ENCODE measurements around the gene OLR1. TPM values are rescaled to one million over a fixed set of nuclear protein-coding genes. Genes with fewer than 3 reads are reported as not detected.

OLR1 gene
- total RNA-seq, 1 donor from 2014 or later: not detected

DNA sequence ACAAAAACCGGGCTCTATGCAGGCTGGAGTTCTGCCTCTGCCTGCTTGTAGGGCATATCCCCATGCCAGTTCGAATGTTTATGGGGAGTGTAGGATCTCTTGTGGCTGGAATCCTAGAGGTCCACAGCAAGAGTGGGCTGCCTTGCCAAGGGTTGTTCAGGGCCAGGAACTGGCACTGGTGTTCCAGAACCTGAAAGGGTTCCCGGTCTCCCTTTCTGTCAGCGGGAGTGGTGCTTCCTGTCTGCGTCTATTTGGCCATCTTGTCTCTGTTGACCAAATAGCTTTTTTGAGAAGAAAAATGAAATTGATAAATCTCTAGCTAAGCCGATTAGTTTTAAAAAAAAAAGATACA is 17.8 kb downstream of the OLR1 start:
- intact Hi-C loops (cut with micrococcal nuclease): no loop called here

DNA sequence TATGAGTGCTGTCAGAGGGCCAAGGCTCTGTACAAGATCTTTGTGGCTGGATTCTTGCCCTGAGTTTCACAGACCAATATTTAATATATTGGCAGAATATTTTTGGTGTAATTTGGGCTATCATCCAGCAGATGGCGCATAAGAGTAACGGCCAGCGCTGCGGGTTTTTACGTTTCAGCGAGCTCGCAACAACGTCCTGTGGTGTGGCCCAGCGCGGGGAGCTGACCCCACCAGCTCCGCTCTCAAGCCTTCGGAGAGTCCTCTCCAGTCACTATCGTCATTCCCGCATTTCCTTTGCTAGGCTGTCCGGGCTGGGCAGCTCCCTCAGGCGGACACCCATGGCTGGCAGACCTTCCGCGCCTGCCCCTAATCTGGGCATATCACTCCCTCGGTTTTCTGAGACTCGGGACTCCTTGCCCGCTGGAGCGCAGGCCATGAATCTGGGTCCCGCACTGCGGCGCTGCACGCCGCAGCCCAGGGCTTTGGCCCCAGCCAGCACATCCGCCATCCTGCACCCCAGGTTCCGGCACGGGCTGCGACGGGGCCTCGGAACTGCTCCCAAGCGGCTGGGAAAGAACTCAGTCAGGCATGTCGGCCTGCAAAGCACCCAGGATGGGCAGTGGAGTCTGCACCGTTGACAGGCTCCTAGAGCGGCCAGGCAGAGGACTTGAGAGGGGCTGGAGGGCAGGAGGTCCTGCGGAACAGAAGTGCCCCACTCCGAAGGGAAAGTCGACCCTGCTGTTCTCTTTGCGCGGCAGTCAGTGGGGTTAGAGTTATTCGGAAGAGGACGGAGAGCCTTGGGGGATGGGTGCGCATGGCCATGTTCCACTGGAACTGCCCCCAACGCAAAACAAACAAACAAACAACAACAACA is 18.4 kb downstream of the OLR1 start:
- intact Hi-C loops (cut with micrococcal nuclease): loop anchor here (1.0 kb wide), 6 partner anchors 37 to 1333 kb away; partner anchors contain the start of gene STYK1

DNA sequence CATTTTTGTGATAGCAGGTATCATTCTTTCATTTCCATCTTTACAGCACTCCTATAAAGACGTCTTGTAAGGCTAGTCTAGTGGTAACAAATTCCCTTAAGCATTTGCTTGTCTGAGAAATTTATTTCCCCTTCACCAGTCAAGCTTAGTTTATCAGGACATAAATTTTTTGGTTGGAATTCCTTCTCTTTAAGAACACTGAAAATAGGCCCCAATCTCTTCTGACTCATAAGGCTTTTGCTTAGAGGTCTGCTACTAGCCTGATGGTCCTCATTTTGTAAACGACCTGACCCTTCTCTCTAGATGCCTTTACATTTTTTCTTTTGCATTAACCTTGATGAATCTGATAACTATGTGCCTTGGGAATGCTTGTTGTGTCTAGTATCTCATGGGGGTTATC is 20.3 kb downstream of the OLR1 start:
- intact Hi-C loops (cut with micrococcal nuclease): no loop called here

- intact Hi-C loops (cut with micrococcal nuclease): no loop called here
Observed at GRCh38 chr12:10147714-10148403, 24.1 kb downstream of the OLR1 start.

GRCh38 chr12:10142976-10143589 is 28.8 kb downstream of the OLR1 start:
- intact Hi-C loops (cut with micrococcal nuclease): loop anchor here (5.0 kb wide), 2 partner anchors 511 to 811 kb away; no protein-coding TSS in a partner anchor

DNA sequence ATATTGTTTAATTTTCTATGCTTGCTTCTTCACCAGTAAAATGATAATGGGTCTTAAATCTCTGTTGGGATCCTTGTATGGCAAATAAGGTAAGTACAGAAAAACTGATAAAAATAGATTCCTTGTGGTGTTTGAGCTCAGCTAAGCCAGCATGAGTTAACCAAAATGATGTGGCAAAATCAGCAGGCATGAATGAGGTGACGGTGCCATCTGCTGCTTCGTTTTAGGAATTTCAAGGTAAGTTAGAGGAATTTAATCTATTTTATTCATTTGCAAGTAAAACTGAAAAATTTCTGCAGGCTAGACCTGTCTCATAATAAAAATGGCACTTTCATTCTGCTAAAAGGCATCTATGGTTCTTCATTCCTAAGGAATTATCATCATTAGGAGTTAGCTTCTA is 31.9 kb downstream of the OLR1 start:
- intact Hi-C loops (cut with micrococcal nuclease): loop anchor here (1.0 to 5.0 kb wide), 10 partner anchors 106 to 808 kb away; partner anchors contain the start of gene CLEC2B

DNA sequence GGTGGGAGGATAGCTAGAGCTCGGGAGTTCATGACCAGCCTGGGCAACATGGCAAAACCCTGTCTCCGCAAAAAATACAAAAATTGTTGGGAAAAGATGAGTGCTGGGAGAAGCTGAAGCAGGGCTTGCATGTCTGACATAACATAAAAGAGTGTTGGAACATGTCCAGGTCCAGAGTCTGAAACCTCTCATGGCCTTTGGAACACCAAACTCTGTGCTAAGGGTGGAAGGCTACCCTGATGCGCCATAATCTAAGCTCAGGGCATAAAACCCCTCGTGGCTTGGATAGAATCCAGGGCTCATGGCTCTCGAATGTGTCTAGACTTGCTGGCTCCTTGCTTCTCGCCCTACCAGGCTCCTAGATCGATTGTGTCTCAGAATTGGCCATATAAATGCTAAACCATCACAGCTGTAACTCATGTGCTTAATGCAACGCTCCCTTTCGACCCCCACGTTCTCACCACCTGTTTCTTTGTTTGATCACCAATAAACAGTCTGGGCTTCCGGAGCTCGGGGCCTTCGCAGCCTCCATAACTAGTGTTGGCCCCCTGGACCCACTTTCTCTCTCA is 35.2 kb downstream of the OLR1 start:
- intact Hi-C loops (cut with micrococcal nuclease): no loop called here

- intact Hi-C loops (cut with micrococcal nuclease): no loop called here
Observed at GRCh38 chr12:10135126-10135525, 36.8 kb downstream of the OLR1 start.

GRCh38 chr12:10132850-10133370 is 39.0 kb downstream of the OLR1 start:
- intact Hi-C loops (cut with micrococcal nuclease): no loop called here

DNA sequence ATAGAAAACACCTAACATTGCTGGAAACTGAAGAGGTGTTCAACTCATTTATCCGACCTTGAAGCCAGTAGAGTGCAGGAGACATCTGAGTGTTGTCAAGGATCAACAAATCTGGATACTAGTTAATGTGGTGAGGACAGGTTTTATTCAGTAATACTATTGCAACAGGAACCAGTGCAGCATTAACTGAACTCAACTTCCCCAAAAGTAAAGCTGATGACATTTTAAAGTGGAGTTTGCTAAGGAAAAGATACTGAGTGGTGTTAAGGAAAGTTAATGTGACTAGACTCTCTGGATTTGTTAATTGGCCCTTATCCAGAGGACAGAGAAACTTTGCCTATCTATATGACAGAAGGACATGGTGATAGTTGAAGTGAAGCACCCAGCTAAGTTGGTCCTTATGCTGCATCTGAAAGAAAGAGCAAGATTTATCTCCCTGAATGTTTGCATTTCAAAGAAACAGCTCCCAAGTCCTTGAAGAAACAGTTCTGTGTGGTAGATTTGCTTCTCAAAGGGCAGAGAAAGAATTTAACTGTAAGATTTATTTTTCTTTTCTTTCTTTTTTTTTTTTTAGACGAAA is 40.7 kb downstream of the OLR1 start:
- intact Hi-C loops (cut with micrococcal nuclease): no loop called here

DNA sequence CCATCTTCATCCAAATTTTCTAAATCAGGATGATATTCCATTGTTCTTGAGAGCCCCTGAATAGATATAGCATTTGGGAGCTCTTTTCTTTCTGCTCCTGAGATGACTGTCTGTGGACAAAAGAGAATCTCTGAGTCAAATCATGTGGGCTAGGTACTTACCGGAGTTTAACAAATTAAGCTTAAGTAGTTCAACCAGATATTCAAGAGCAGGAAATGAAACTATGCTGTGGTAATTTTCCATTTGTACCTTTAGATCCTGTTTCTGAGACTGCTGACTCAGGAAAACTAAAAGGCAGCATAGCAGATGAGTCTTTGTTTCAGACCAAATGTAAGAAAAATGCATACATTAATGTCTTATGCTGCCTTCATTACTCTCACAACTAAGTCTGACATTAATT is 41.9 kb downstream of the OLR1 start, which contains the start of gene CLEC7A:
Gene CLEC7A (minus strand): TSS at position 158 of the 400 bp plus-strand sequence. CDS start 117 bp downstream, at position 41.
- intact Hi-C loops (cut with micrococcal nuclease): no loop called here

DNA sequence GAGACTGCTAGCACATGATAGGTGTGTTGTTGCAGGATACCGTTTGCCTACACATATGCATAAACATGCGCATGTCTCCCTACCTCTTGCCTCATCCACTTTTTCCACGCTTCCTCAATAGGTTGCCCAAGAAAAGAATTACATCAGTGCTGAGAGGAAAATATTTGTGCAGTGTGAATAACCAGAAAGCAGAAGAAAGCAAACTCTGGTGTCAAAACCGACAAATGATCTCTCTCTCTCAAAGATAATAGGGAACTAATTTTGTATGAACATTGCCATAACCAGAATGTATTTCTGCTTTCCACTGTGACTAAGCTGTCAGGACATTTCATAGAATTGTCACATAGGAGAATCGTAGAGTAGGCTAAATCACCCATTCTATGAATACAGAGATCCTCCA is 43.2 kb downstream of the OLR1 start:
- intact Hi-C loops (cut with micrococcal nuclease): no loop called here

GRCh38 chr12:10126413-10126812 is 45.5 kb downstream of the OLR1 start:
- intact Hi-C loops (cut with micrococcal nuclease): no loop called here

GRCh38 chr12:10122689-10123088 is 49.2 kb downstream of the OLR1 start:
- intact Hi-C loops (cut with micrococcal nuclease): no loop called here

- intact Hi-C loops (cut with micrococcal nuclease): no loop called here
Observed at GRCh38 chr12:10121278-10121677, 50.7 kb downstream of the OLR1 start.

GRCh38 chr12:10119066-10119465 is 52.9 kb downstream of the OLR1 start:
- intact Hi-C loops (cut with micrococcal nuclease): no loop called here

DNA sequence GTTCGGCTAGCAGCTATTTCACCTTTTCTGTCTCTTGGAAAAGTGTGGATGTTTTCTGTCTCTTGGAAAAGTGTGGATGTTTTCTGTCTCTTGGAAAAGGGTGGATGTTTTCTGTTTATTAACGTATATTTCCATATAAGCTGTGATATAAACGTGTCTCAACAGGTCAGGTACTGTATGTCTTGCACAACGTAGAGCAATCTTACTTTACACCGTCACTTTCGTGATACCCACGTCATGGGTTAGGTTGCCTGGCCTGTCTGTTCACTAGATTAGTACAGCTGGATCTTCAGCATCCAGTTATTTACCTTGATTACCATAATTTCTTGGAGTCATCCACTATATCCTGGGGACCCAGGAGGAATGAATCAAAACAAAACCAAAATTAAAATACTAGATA is 56.0 kb downstream of the OLR1 start:
- intact Hi-C loops (cut with micrococcal nuclease): no loop called here

GRCh38 chr12:10115311-10115710 is 56.6 kb downstream of the OLR1 start:
- intact Hi-C loops (cut with micrococcal nuclease): no loop called here

DNA sequence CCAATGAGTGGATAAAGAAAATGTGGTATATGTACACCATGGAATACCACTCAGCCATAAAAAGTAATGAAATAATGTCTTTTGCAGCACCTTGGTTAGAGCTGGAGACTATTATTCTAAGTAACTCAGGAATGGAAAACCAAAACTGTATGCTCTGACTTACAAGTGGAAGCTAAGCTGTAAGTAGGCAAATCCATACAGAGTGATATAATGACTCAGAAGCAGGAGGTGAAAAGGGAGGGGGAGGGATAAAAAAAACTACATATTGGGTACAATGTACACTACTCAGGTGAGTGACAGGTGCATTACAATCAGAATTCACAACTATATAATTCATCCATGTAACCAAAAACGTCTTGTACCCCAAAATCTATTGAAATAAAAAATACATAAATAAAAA is 58.0 kb downstream of the OLR1 start:
- intact Hi-C loops (cut with micrococcal nuclease): no loop called here

GRCh38 chr12:10113075-10113474 is 58.9 kb downstream of the OLR1 start:
- intact Hi-C loops (cut with micrococcal nuclease): no loop called here

DNA sequence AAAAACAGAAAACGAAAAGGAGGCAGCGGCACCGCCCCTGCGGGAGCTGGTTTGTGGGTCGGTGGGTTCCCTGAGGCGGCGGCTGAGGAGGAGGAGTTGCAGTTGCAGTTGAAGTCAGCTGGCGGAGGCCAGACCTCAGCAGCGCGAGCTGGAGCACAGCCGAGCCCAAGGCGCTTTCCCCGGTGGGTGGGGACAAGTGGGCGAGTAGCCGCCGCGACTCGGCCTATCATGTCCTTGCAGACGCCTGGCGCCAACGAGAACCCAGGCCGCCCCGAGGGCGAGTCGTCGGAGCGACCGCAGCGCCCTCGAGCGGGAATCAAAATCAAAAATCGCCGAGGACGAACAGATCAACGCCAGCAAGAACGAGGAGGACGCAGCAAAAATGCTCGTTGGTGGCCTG is 60.5 kb downstream of the OLR1 start:
- intact Hi-C loops (cut with micrococcal nuclease): no loop called here

Measured in T-helper 1 cell treated with Interleukin-12 subunit alpha and Interleukin-12 subunit beta and Interleukin-4 antibody, amounts not matched to agents 30 ng/mL and 1 ng/mL, for 36 hours (primary cell).